ENCODE data around the gene RASSF4. TPM values are rescaled to one million over a fixed set of nuclear protein-coding genes. Genes with fewer than 3 reads are reported as not detected.

The RASSF4 gene
- total and polyA plus RNA-seq, 9 of the 15 experiments (the other 6 are each of a cell fraction or from before 2014, with no cell fraction given) = 0.01 to 0.62 (median 0.11) TPM; not detected in 3

DNA sequence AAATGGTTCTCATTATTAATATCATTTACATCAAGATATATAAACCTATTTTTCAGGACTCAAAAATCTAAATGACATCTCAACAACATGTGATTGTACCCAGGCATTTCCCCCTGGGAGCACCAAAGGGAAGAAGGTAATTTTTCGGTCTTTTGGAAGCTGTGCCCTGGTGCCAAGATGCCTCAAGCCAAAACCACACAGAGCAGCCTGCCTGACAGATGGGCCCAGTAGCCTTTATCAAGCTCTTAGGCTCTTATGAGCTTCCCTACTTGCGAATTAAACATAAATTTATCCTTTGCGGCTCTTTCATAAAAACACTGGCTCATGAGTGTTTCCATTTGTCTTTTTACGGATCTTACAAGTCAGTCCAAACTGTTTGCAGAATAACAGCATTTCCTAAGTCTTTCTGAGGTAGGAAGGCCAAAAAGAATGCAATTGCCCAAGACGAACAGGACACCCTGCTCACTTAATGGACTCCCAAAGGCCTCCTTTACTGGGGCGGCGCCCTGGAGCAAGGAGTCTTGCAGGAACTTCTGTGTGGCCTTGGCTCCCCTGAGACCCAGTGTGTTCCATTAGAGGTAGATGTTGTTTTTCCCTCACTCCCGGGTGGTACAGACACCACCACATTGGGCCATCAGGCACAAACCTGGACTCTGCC lies 4.1 kb upstream of the RASSF4 start (continued):
- TF ChIP-seq, protein P1, sequence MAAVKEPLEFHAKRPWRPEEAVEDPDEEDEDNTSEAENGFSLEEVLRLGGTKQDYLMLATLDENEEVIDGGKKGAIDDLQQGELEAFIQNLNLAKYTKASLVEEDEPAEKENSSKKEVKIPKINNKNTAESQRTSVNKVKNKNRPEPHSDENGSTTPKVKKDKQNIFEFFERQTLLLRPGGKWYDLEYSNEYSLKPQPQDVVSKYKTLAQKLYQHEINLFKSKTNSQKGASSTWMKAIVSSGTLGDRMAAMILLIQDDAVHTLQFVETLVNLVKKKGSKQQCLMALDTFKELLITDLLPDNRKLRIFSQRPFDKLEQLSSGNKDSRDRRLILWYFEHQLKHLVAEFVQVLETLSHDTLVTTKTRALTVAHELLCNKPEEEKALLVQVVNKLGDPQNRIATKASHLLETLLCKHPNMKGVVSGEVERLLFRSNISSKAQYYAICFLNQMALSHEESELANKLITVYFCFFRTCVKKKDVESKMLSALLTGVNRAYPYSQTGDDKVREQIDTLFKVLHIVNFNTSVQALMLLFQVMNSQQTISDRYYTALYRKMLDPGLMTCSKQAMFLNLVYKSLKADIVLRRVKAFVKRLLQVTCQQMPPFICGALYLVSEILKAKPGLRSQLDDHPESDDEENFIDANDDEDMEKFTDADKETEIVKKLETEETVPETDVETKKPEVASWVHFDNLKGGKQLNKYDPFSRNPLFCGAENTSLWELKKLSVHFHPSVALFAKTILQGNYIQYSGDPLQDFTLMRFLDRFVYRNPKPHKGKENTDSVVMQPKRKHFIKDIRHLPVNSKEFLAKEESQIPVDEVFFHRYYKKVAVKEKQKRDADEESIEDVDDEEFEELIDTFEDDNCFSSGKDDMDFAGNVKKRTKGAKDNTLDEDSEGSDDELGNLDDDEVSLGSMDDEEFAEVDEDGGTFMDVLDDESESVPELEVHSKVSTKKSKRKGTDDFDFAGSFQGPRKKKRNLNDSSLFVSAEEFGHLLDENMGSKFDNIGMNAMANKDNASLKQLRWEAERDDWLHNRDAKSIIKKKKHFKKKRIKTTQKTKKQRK (IDR thresholded peaks at IDR 0.05; ENCODE audit: borderline replicate concordance, low read depth, low read length) = no peak
- TF ChIP-seq COPS2 (conservative IDR thresholded peaks at IDR 0.05) = no peak
- TF ChIP-seq SNAPC5 (CRISPR knock-in tag; IDR thresholded peaks at IDR 0.05) = no peak

DNA sequence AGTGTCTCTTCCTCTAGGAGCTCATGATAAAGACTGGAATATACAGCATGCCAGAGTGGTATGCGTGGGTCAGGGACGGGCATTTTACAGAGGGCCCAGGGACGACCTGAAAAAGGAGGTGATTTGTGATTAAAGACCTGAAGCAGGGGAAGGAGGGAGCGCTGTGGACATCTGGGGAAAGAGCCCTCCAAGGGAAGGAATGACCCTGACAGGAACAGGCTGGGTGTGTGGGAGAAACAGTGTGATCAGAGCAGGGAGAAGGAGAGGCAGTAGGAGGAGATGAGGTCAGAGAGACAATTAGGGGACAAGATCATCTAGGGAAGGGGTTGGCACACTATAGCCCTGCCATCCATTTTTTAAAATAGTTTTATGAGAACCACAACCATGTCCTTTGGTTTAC lies 3.4 kb upstream of the RASSF4 start:
- no peak overlapping the region for H3K9ac ChIP-seq (ENCODE audit: insufficient read depth in 1 of 2, low read depth in 2 of 2, low read length in 2 of 2)
- ChIA-PET CTCF (ENCODE audit: low intra/inter-chr PET ratio) (no interaction called here), POLR2A (no interaction called here)
- peaks cover 4% of the 10 kb centered on the region for H3K9me1 ChIP-seq (ENCODE audit: control insufficient read depth, insufficient read depth, low read length)
- no peak overlapping the region for H3K27ac ChIP-seq (ENCODE audit: extremely low read depth, low read depth, low read length)
- intact Hi-C loops (cut with micrococcal nuclease) = no loop called here
- FAIRE-seq (no peak), DNase-seq (ENCODE audit: extremely low read depth in 1 of 4, low spot score in 3 of 4) (no peak), ATAC-seq (no peak)
- H3K27me3 ChIP-seq (ENCODE audit: control insufficient read depth in 2 of 2, insufficient read depth in 2 of 2, low read length in 2 of 2) = peaks cover 19 to 26% of the 10 kb centered on the region in 2 experiments; a peak in 4 of 5 replicates
- H2AFZ ChIP-seq (ENCODE audit: low read depth, low read length) = no peak overlapping the region
- no peaks in the 10 kb centered on the region for H3K9me3 ChIP-seq (replicated peaks; ENCODE audit: control insufficient read depth, insufficient read depth, low read depth, low read length)
- no peaks in the 10 kb centered on the region for H3K79me2 ChIP-seq (ENCODE audit: control insufficient read depth, insufficient read depth, low read length)
- H3K4me2 ChIP-seq (ENCODE audit: insufficient read depth, low read length) = no peak overlapping the region
- peaks cover 8% of the 10 kb centered on the region; the same call in 1 of the 2 replicates for H4K20me1 ChIP-seq (replicated peaks; ENCODE audit: control insufficient read depth, insufficient read depth, low read length)
- BruUV-seq (replicated peaks) = no TSS peak
- in situ Hi-C loops (cut with MboI) = no loop called here
- H3K4me1 ChIP-seq (replicated peaks in 1 of 2; ENCODE audit: control insufficient read depth in 2 of 2, insufficient read depth in 2 of 2, low read length in 2 of 2) = peaks cover 8 to 11% of the 10 kb centered on the region in 2 experiments; a peak in 4 of 5 replicates
- H3K4me3 ChIP-seq = no peak overlapping the region
- WGBS (ENCODE audit: insufficient coverage, low coverage, missing lambda C conversion rate) = 6% methylated on average over 4 of the region's 4 CpGs
- no peaks in the 10 kb centered on the region for H3K36me3 ChIP-seq (ENCODE audit: control insufficient read depth, insufficient read depth, low read length)
- TF ChIP-seq FOXJ3 (CRISPR knock-in tag; IDR thresholded peaks at IDR 0.05) (no peak), NR2C1 (IDR thresholded peaks at IDR 0.05) (no peak), NR2C1 (tag; IDR thresholded peaks at IDR 0.05) (no peak), MAFF (IDR thresholded peaks at IDR 0.05; ENCODE audit: low read length) (no peak), MAZ (CRISPR knock-in tag; conservative IDR thresholded peaks at IDR 0.05 in 1 of 2, IDR thresholded peaks at IDR 0.05 in 1 of 2) (no peak), ZNF780A (CRISPR knock-in tag; IDR thresholded peaks at IDR 0.05) (no peak), ZNF512 (tag; IDR thresholded peaks at IDR 0.05) (no peak), CBX5 (IDR thresholded peaks at IDR 0.05; ENCODE audit: borderline replicate concordance, low read depth) (no peak), ERF (CRISPR knock-in tag; IDR thresholded peaks at IDR 0.05) (no peak), KHSRP (IDR thresholded peaks at IDR 0.05) (no peak), SNAPC5 (CRISPR knock-in tag; IDR thresholded peaks at IDR 0.05) (no peak)
